Loucy (cell line): ENCODE measurements around the gene HMG20B.
A peak's percentile ranks its signal among the peaks of the same experiment; 100 is the strongest.

ENCODE experiments used
- H2AFZ ChIP-seq: fragments of 200-600 bp; sonication (generic); 2 replicates; pipeline ENCODE4 v1.6.0; 2016; ENCODE audit warnings: antibody characterized with exemption, mild to moderate bottlenecking, low read length, moderate library complexity
- H3F3A ChIP-seq: fragments of 200-600 bp; 2 replicates; pipeline ENCODE4 v1.6.0; 2016; ENCODE audit warnings: antibody characterized with exemption, low read depth, mild to moderate bottlenecking
- H3K27me3 ChIP-seq: fragments of 200-600 bp; sonication (generic); 2 replicates; pipeline ENCODE4 v1.6.1; 2014; ENCODE audit warnings: low read length, mild to moderate bottlenecking; ENCODE audit not compliant: insufficient read depth, poor library complexity, severe bottlenecking
- H3K36me3 ChIP-seq: fragments of 200-600 bp; sonication (generic); 2 replicates; pipeline ENCODE4 v1.6.1; 2016; ENCODE audit warnings: low read length; ENCODE audit not compliant: insufficient read depth
- H3K4me1 ChIP-seq: fragments of 200-600 bp; sonication (generic); 2 replicates; pipeline ENCODE4 v1.5.1; 2014; ENCODE audit warnings: low read length, mild to moderate bottlenecking; ENCODE audit not compliant: insufficient read depth, poor library complexity, severe bottlenecking
- H3K4me2 ChIP-seq: fragments of 200-600 bp; sonication (generic); 2 replicates; pipeline ENCODE4 v1.6.0; 2014; ENCODE audit warnings: antibody characterized with exemption, low read length, low read depth, mild to moderate bottlenecking; ENCODE audit not compliant: poor library complexity, severe bottlenecking
- H3K4me3 ChIP-seq: fragments of 200-600 bp; sonication (generic); 2 replicates; pipeline ENCODE4 v1.5.1; 2014; ENCODE audit warnings: low read length, mild to moderate bottlenecking, mixed read lengths; ENCODE audit not compliant: poor library complexity, severe bottlenecking
- H3K79me2 ChIP-seq: fragments of 200-600 bp; sonication (generic); 2 replicates; pipeline ENCODE4 v1.6.1; 2014; ENCODE audit warnings: low read length; ENCODE audit not compliant: insufficient read depth
- H3K9ac ChIP-seq: fragments of 200-600 bp; sonication (generic); 2 replicates; pipeline ENCODE4 v1.6.0; 2014; ENCODE audit warnings: mild to moderate bottlenecking, low read depth, low read length, moderate library complexity; ENCODE audit not compliant: poor library complexity, severe bottlenecking
- H3K9me2 ChIP-seq: fragments of 200-600 bp; sonication (generic); replicated peaks from 2 replicates; pipeline ENCODE4 v1.6.1; 2016; ENCODE audit warnings: low read depth, low read length, mixed read lengths
- H3K9me3 ChIP-seq: fragments of 200-600 bp; sonication (generic); 2 replicates; pipeline ENCODE4 v1.6.1; 2014; ENCODE audit warnings: mild to moderate bottlenecking, antibody characterized with exemption, low read length, low read depth; ENCODE audit not compliant: insufficient read depth
- H4K20me1 ChIP-seq: fragments of 200-600 bp; sonication (generic); 2 replicates; pipeline ENCODE4 v1.6.0; 2014; ENCODE audit warnings: antibody characterized with exemption, low read length, mild to moderate bottlenecking; ENCODE audit not compliant: insufficient read depth, poor library complexity, severe bottlenecking
- CTCF ChIP-seq: fragments of 200-600 bp; sonication (generic); conservative IDR thresholded peaks from 2 replicates; pipeline ENCODE4 v1.5.1; 2014; ENCODE audit warnings: mild to moderate bottlenecking, antibody characterized with exemption, low read length
- EZH2phosphoT487 ChIP-seq: fragments of 200-600 bp; IDR thresholded peaks from 2 replicates; pipeline ENCODE4 v1.6.1; 2018; ENCODE audit warnings: antibody characterized with exemption, mild to moderate bottlenecking, moderate library complexity, borderline replicate concordance

The HMG20B gene

DNA sequence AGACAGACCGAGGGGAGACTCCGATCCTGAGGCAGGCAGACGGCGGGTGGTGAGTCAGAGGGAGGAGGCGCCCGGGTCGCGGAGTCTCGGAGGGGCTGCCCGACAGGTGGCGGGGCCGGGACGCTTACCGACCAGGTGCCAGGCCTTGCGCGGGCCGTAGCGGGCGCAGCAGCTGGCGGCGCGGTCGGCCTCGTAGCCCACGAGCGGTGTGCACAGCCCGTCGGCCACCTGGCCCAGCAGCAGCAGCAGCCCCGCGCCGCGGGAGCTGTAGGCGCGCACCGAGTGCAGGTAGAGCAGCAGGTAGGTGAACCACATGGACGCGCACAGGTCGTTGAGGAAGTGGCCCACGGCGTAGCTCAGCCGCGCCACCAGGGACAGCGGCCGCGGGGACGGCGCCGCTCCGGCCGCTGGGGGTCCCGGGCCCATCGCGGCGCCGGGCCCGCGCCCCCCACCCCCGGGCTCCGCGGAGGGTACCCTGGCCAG, 15.7 kb upstream of the HMG20B start:
- no peaks in the 10 kb centered on the region for H3K27me3 ChIP-seq
- peak overlapping the region; percentile 80 for H3K4me2 ChIP-seq
- H3K9ac ChIP-seq, result peak overlapping the region; percentile 67
- H3K4me3 ChIP-seq, result peak overlapping the region; percentile 83
- no peaks in the 10 kb centered on the region for H3K36me3 ChIP-seq
- H3K9me3 ChIP-seq, result no peaks in the 10 kb centered on the region
- H3K9me2 ChIP-seq, result no peaks in the 10 kb centered on the region
- H3K4me1 ChIP-seq, result peaks cover 29% of the 10 kb centered on the region
- no peaks in the 10 kb centered on the region for H3F3A ChIP-seq
- peaks cover 32% of the 10 kb centered on the region; the same call in 1 of the 2 replicates for H3K79me2 ChIP-seq
- TF ChIP-seq EZH2phosphoT487 (no peak), CTCF (no peak)
- H4K20me1 ChIP-seq, result peaks cover 10% of the 10 kb centered on the region
- H2AFZ ChIP-seq, result peak overlapping the region; percentile 45; the same call in 1 of the 2 replicates

- H3K9me3 ChIP-seq, result no peaks in the 10 kb centered on the region
- H3K9me2 ChIP-seq, result no peaks in the 10 kb centered on the region
- TF ChIP-seq EZH2phosphoT487 (no peak), CTCF (no peak)
- H3K4me2 ChIP-seq, result peak within 1 kb of the TSS; percentile 80
- no peaks in the 10 kb centered on the region for H3K36me3 ChIP-seq
- H4K20me1 ChIP-seq, result peaks cover 10% of the 10 kb centered on the region
- no peaks in the 10 kb centered on the region for H3K27me3 ChIP-seq
- peaks cover 29% of the 10 kb centered on the region for H3K4me1 ChIP-seq
- peak within 1 kb of the TSS; percentile 83 for H3K4me3 ChIP-seq
- no peaks in the 10 kb centered on the region for H3F3A ChIP-seq
- H3K9ac ChIP-seq, result peak within 1 kb of the TSS; percentile 67
- H2AFZ ChIP-seq, result peak within 1 kb of the TSS; percentile 86
- peaks cover 30% of the 10 kb centered on the region; the same call in 1 of the 2 replicates for H3K79me2 ChIP-seq
These were observed 15.1 kb upstream of the HMG20B start, which contains the start of gene MFSD12 for GRCh38 chr19:3557461-3558248. MFSD12 (minus strand) TSS chr19:3557586; CDS start chr19:3557403, 183 bp downstream.

DNA sequence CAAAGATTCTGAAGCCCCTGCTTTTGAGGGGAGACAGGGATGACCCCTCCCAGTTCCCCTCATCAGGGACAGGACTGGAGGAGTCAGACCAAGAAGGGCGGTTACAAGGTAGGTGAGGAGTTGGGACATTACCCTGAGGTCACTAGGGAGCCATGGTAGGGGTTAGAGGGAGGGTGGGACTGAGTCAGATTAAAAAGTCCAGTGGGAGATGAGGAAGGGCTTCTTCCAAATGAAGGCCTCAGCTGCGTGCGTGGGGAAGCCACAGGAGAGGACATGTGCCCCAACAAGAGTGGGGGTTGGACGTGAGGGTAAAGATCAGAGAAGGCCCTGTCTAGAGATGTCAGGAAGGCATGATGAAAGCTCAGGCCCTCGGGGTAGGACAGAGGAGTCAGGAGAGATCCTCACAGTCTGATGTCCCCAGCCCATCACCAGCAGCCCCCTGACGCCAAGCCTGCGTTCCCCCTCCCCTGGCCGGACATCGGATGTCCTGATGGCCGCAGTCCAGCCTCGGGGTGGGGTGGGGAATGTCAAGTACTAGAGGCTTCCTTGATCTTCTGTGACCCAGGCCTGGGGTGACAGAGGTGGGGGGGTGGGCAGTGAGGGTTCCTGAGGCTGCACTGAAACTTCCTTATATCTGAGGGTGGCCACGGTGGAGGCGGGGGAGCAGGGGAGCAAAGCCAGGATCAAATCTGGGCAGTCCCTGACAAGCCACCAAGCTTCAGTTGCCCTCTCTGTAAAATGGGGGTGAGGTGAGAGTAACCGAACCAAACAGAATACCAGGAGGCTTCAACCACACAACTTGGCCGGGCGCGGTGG, 8.8 kb upstream of the HMG20B start:
- H3K4me1 ChIP-seq, result no peaks in the 10 kb centered on the region
- no peaks in the 10 kb centered on the region for H3K36me3 ChIP-seq
- H4K20me1 ChIP-seq, result no peaks in the 10 kb centered on the region
- no peaks in the 10 kb centered on the region for H3K9me3 ChIP-seq
- TF ChIP-seq CTCF (no peak), EZH2phosphoT487 (no peak)
- H2AFZ ChIP-seq, result no peak overlapping the region
- no peaks in the 10 kb centered on the region for H3K79me2 ChIP-seq
- H3K4me2 ChIP-seq, result no peak overlapping the region
- H3K9me2 ChIP-seq, result no peaks in the 10 kb centered on the region
- no peak overlapping the region for H3K9ac ChIP-seq
- H3K27me3 ChIP-seq, result no peaks in the 10 kb centered on the region
- H3K4me3 ChIP-seq, result no peak overlapping the region
- H3F3A ChIP-seq, result no peaks in the 10 kb centered on the region
